ENCODE measurements around the gene FAM98A.
A peak's percentile ranks its signal among the peaks of the same experiment; 100 is the strongest.

The FAM98A gene

DNA sequence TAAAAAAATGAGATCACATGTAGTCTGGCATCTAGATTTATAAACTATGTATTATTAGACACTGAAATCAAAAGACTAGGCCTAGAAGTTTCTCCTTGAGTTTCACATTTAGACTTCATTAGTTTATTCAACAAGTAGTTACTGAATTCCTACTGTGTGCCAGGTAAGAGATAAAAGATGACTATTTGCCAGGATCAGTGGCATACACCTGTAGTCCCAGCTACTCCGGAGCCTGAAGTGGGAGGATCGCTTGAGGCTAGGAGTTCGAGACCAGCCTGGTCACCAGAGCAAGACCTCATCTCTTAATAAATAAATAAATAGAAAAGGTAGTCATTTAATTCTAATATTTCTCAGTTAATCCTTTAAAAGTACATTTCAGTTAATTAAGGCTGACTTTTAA is 2.1 kb downstream of the FAM98A start:
- DNase-seq (ENCODE audit: low spot score): no peak

GRCh38 chr2:33595385-33595784 is 3.7 kb downstream of the FAM98A start:
- DNase-seq (ENCODE audit: low spot score): no peak

GRCh38 chr2:33589444-33589843 is 9.7 kb downstream of the FAM98A start:
- no peak for DNase-seq (ENCODE audit: low spot score)

GRCh38 chr2:33588232-33588631 is 10.9 kb downstream of the FAM98A start:
- DNase-seq (ENCODE audit: low spot score): no peak

- DNase-seq (ENCODE audit: low spot score): no peak
These were observed 12.3 kb downstream of the FAM98A start for GRCh38 chr2:33586766-33587165.

DNA sequence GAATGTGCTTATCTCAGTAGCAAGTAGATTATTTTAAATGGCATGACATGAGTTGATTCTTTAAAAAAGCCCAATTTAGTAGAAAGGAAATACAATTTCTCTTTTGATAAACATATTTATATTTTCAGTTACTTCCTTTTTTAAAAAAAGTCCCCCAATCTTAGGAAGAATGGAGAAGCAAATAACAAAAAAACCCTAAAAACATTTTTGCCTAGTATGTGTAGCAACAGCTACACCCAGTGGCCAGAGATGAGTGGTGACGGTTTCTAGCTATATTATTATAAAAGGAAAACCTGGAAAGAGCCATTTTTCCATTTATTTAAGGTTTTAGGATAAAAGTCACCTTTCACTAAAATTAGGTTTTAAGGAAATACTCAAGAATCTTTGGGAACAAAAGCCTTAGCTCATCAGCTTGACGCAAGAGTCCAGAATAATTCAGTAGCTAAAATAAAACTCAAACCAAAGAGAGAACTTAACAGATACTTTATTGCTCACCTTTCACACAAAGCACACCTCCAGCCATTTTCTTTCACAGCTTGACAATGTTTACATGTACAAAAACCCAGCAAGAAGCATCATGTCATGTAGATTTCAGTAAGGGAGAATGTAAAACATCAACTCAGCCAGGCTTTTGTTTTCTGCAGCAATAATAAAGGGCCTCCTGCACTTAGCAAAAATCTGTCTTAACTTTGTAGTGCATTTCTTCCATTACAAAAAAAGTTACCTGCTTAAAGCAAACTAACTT is 15.7 kb downstream of the FAM98A start:
- peak; percentile 22 for DNase-seq (ENCODE audit: low spot score)

GRCh38 chr2:33581872-33582271 is 17.2 kb downstream of the FAM98A start:
- no peak for DNase-seq (ENCODE audit: low spot score)

DNA sequence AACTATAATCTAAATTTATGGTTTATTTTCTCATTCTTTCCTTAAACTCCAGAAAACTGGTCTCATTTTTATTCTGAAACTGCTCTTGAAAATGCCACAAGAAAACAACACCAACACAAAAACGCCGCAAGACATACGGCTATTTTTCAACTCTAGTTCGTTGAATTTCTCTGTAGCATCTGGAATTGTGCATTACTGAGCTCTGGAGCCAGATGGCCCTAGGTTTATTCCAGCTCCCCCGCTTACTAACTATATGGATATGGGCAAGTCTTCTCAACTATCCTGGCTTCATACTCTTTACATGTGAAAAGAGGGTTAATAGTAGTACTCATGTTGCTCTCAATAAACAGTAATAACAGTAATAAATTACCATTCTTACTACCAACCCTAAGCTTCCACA is 19.9 kb downstream of the FAM98A start:
- no peak for DNase-seq (ENCODE audit: low spot score)

DNA sequence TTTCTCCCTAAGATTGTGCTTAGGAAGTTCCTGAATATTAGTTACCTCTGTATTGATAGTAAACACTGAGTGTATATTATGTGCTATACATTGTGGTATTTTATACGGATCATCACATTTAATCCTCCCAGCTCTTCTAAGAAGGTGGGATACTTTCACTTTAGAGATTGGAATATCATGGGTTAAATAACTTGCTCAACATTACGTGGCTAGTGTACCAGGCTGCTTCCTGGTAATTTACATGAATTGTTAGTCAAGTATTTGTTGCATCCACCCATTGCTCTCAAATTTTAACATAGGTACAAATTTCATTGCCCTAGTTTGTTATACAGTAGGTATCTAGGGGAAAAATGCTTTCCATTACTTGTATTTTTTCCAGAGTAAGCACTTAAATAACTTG is 21.4 kb downstream of the FAM98A start:
- DNase-seq (ENCODE audit: low spot score): no peak

- no peak for DNase-seq (ENCODE audit: low spot score)
These were observed 22.0 kb downstream of the FAM98A start for GRCh38 chr2:33577084-33577483.

GRCh38 chr2:33573657-33574056 is 25.4 kb downstream of the FAM98A start:
- DNase-seq (ENCODE audit: low spot score): no peak

- DNase-seq (ENCODE audit: low spot score): no peak
These were observed 28.4 kb downstream of the FAM98A start for GRCh38 chr2:33570681-33571080.

GRCh38 chr2:33561872-33562271 is 37.2 kb downstream of the FAM98A start:
- DNase-seq (ENCODE audit: low spot score): no peak

- DNase-seq (ENCODE audit: low spot score): no peak
These were observed 39.1 kb downstream of the FAM98A start for GRCh38 chr2:33560017-33560416.

- no peak for DNase-seq (ENCODE audit: low spot score)
These were observed 39.8 kb downstream of the FAM98A start for GRCh38 chr2:33559328-33559727.

DNA sequence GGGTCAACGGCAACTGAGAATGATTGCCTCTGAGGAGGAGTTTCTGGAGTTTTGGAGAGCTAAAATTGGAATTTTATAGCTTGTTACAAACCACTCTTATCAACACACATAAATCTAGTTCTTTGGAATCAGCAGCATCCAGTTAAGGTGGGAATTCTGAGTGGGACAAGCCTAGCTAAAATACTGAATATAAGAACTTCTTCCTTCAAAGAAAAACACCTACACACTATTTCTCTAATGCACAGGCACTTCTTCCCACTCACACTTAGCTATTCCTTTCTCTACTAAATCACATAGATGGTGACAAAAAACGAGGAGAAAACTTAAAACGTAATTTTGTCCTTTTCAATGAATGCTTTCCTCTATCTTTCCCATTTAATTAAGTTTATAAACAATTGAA is 43.4 kb downstream of the FAM98A start:
- DNase-seq (ENCODE audit: low spot score): no peak

GRCh38 chr2:33552758-33553461 is 46.2 kb downstream of the FAM98A start:
- DNase-seq (ENCODE audit: low spot score): no peak

DNA sequence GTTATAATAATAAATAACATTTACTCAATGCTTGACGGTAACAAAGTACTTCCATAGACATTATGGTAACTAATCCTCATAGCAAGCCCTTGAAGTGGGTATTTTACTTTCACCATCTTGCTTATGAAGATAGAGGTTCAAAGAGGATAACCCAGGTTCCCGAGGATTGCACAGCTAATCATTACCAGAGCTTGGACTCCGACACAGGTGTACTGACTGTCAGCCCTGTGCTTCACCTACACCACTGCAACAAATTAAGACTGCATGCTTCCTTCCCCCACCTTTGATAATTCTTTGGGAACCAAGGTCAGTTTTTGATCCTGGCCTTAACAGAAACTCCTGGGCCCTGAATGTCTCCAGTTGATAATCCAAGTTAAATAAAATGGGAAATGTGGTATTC is 48.9 kb downstream of the FAM98A start:
- no peak for DNase-seq (ENCODE audit: low spot score)

GRCh38 chr2:33541243-33541642 is 57.9 kb downstream of the FAM98A start:
- DNase-seq (ENCODE audit: low spot score): no peak

- DNase-seq (ENCODE audit: low spot score): no peak
These were observed 63.7 kb downstream of the FAM98A start for GRCh38 chr2:33535421-33535820.

All from germinal center (tissue), 1 donor.